B cell (primary cell): ENCODE measurements around the gene NTN5. TPM values are rescaled to one million over a fixed set of nuclear protein-coding genes. Genes with fewer than 3 reads are reported as not detected.
"Not testable (repeated sequence)": the region's sequence is repeated elsewhere in the genome, so short reads cannot be mapped to it uniquely, and the experiment has no call there.

Experiments
- ATAC-seq: fragments of 200-7000 bp; cut with Tn5 transposase; one replicate; pipeline ENCODE4 v1.10.0; 2021; ENCODE audit warnings: low read depth, mild to moderate bottlenecking, moderate number of reproducible peaks, moderate library complexity
- CTCF ChIA-PET: fragments of 350-600 bp; sonication (Branson Sonifier 250); formaldehyde crosslinking; loops from one replicate; lab custom pipeline; 2021; ENCODE audit warnings: antibody characterized with exemption, inconsistent platforms; lab: Charles Lee
- POLR2A ChIA-PET: fragments of 350-600 bp; sonication (Branson Sonifier 250); formaldehyde crosslinking; loops from one replicate; lab custom pipeline; 2021; ENCODE audit warnings: antibody characterized with exemption; lab: Charles Lee
- DNase-seq: peaks from one replicate; pipeline ENCODE4 v3.0.0; 2013
- H2AFZ ChIP-seq: 2 replicates; pipeline ENCODE4 v1.6.1; 2012; ENCODE audit warnings: mild to moderate bottlenecking, low read depth, low read length; ENCODE audit not compliant: insufficient read depth, poor library complexity, severe bottlenecking
- H3K27ac ChIP-seq, 2 donors: 1 replicate in 1 of 2; 2 replicates in 1 of 2; pipeline ENCODE4 v1.5.1; 2012 to 2013; ENCODE audit warnings: low read length in 2 of 2, mild to moderate bottlenecking in 2 of 2, moderate library complexity in 1 of 2
- H3K27me3 ChIP-seq, 4 experiments: fragments of 200-600 bp in 1 of 4; sonication (generic) in 1 of 4; replicated peaks in 1 of 4; 1 replicate in 2 of 4; 2 replicates in 2 of 4; pipeline versions ENCODE4 v1.6.1 to v1.7.0; 2013 to 2016; ENCODE audit warnings: low read length in 3 of 4, mild to moderate bottlenecking in 2 of 4, mixed read lengths in 1 of 4, moderate library complexity in 1 of 4; ENCODE audit not compliant: insufficient read depth in 4 of 4, control insufficient read depth in 3 of 4; ENCODE audit errors: control extremely low read depth in 1 of 4
- H3K36me3 ChIP-seq, 2 experiments: replicated peaks in 1 of 2; 1 replicate in 1 of 2; 2 replicates in 1 of 2; pipeline versions ENCODE4 v1.6.1 to v1.7.1; 2013; ENCODE audit warnings: low read length in 1 of 2; ENCODE audit not compliant: insufficient read depth in 2 of 2, control insufficient read depth in 1 of 2; ENCODE audit errors: control extremely low read depth in 1 of 2, extremely low read depth in 1 of 2
- H3K4me1 ChIP-seq, 2 donors: fragments of 200-600 bp in 1 of 2; sonication (generic) in 1 of 2; 1 replicate in 1 of 2; 2 replicates in 1 of 2; pipeline versions ENCODE4 v1.5.1 to v1.6.1; 2013 to 2017; ENCODE audit warnings: low read length in 2 of 2; ENCODE audit not compliant: control insufficient read depth in 2 of 2, insufficient read depth in 2 of 2
- H3K4me2 ChIP-seq: replicated peaks from 2 replicates; pipeline ENCODE3; 2012; ENCODE audit warnings: mild to moderate bottlenecking, low read depth, low read length; ENCODE audit not compliant: poor library complexity, severe bottlenecking
- H3K4me3 ChIP-seq, 5 experiments: fragments of 200-600 bp in 1 of 5; sonication (generic) in 1 of 5; 1 replicate in 3 of 5; 2 replicates in 2 of 5; pipeline versions ENCODE4 v1.5.1 to v1.7.0; 2011 to 2016; ENCODE audit warnings: low read length in 4 of 5, mild to moderate bottlenecking in 4 of 5, low read depth in 2 of 5, control low read depth in 1 of 5, moderate library complexity in 1 of 5; ENCODE audit not compliant: insufficient read depth in 1 of 5; ENCODE audit errors: control extremely low read depth in 1 of 5, extremely low read depth in 1 of 5
- H3K79me2 ChIP-seq: fragments of 200-600 bp; sonication (generic); one replicate; pipeline ENCODE4 v1.6.0; 2016; ENCODE audit warnings: low read length; ENCODE audit not compliant: control insufficient read depth, insufficient read depth
- H3K9ac ChIP-seq: fragments of 200-600 bp; sonication (generic); 2 replicates; pipeline ENCODE4 v1.6.1; 2017; ENCODE audit warnings: mild to moderate bottlenecking, low read length, moderate library complexity
- H3K9me3 ChIP-seq, 3 donors: one replicate each; pipeline versions ENCODE4 v1.6.1 to v1.7.1; 2013; ENCODE audit warnings: low read length in 2 of 3; ENCODE audit not compliant: control insufficient read depth in 2 of 3, insufficient read depth in 1 of 3; ENCODE audit errors: control extremely low read depth in 1 of 3
- H4K20me1 ChIP-seq: 2 replicates; pipeline ENCODE4 v1.6.0; 2012; ENCODE audit warnings: mild to moderate bottlenecking, low read length; ENCODE audit not compliant: insufficient read depth, control insufficient read depth, poor library complexity, severe bottlenecking
- H3K27ac Mint-ChIP-seq: one replicate; pipeline ENCODE4 v1.8.0; 2021; ENCODE audit warnings: mixed read lengths
- H3K27me3 Mint-ChIP-seq: one replicate; pipeline ENCODE4 v1.8.0; 2021; ENCODE audit warnings: mixed read lengths
- H3K4me1 Mint-ChIP-seq: one replicate; pipeline ENCODE4 v1.8.0; 2021; ENCODE audit warnings: mixed read lengths
- H3K4me3 Mint-ChIP-seq: one replicate; pipeline ENCODE4 v1.8.0; 2021; ENCODE audit warnings: mixed read lengths
- H3K9me3 Mint-ChIP-seq: one replicate; pipeline ENCODE4 v1.8.0; 2022; ENCODE audit warnings: mixed read lengths; ENCODE audit not compliant: insufficient read depth
- CTCF ChIP-seq: fragments of 200-600 bp; IDR thresholded peaks from one replicate; pipeline ENCODE4 v1.8.0; 2022; ENCODE audit warnings: antibody characterized with exemption, mild to moderate bottlenecking
- EZH2 ChIP-seq: IDR thresholded peaks from 2 replicates; pipeline ENCODE4 v1.6.1; 2012; ENCODE audit warnings: borderline replicate concordance, low read depth, mild to moderate bottlenecking, moderate library complexity, low read length; ENCODE audit not compliant: insufficient read depth, poor library complexity, severe bottlenecking
- WGBS: methylation state at CpG from one replicate; pipeline ENCODE4 v1.1.5; 2013; ENCODE audit warnings: missing lambda C conversion rate; ENCODE audit not compliant: insufficient coverage; 5-methylcytosine and 5-hydroxymethylcytosine counted together
- intact Hi-C: fragments of 100-400 bp; cut with micrococcal nuclease; formaldehyde crosslinking; loops from one replicate; pipeline ENCODE4 v1.10.0; 2022
- polyA plus RNA-seq: library from polyadenylated mRNA; depleted of rRNA; stranded (reverse); fragments of >200 nt; gene quantifications from 2 replicates; pipeline ENCODE4 v1.2.3, GENCODE V29; 2012
- total RNA-seq, 2 donors: library from RNA; stranded (reverse); fragments of 120-200 nt in 1 of 2; gene quantifications; 1 replicate in 1 of 2; 2 replicates in 1 of 2; pipeline versions ENCODE4 v1.2.3 to v1.2.4, GENCODE V29; 2013 to 2022

Gene NTN5
- total and polyA plus RNA-seq, 2 donors (not counting 1 experiment from before 2014, with no cell fraction given) = 1.2 to 1.8 TPM

- H3K27ac Mint-ChIP-seq = no peak within 1 kb of the TSS
These were observed 23.0 kb upstream of the NTN5 start, which contains the start of gene FUT2 for GRCh38 chr19:48695743-48696352. TSS of gene FUT2 (plus strand) at chr19:48695971. CDS start at chr19:48702957, 6,986 bp downstream.

GRCh38 chr19:48693629-48694028, 20.8 kb upstream of the NTN5 start:
- H3K27ac Mint-ChIP-seq, H3K36me3 ChIP-seq, H3K9me3 ChIP-seq, POLR2A ChIA-PET, H3K4me2 ChIP-seq, H2AFZ ChIP-seq, H3K4me3 Mint-ChIP-seq, H3K9me3 Mint-ChIP-seq, H3K9ac ChIP-seq, H3K4me3 ChIP-seq, H3K27ac ChIP-seq, ATAC-seq, DNase-seq, intact Hi-C loops, H3K79me2 ChIP-seq, H4K20me1 ChIP-seq: not testable (repeated sequence)
- peaks cover 0 to 26% (median 5%) of the 10 kb centered on the region in 4 experiments for H3K27me3 ChIP-seq
- CTCF ChIA-PET = interaction anchor here (1.2 kb wide), 1 partner anchor 16 kb away, joined by 3 read pairs; no protein-coding TSS in a partner anchor
- H3K4me1 ChIP-seq = peaks cover 9 to 11% of the 10 kb centered on the region in 2 donors
- WGBS = 96% methylated on average over 8 of the region's 9 CpGs
- Mint-ChIP-seq H3K27me3 (peaks cover 14% of the 10 kb centered on the region), H3K4me1 (peaks cover 10% of the 10 kb centered on the region)

More at GRCh38 chr19:48695743-48696352, 23.0 kb upstream of the NTN5 start, which contains the start of gene FUT2:
- H3K9me3 Mint-ChIP-seq = no peaks in the 10 kb centered on the region
- ATAC-seq (no peak), DNase-seq (no peak)
- Histone ChIP-seq H3K79me2 (no peaks in the 10 kb centered on the region), H3K27me3 (peaks cover 0 to 26% (median 5%) of the 10 kb centered on the region in 4 experiments), H3K27ac (no peak within 1 kb of the TSS), H3K9ac (peak within 1 kb of the TSS; percentile 40), H3K4me3 (peak within 1 kb of the TSS in 3 of 5 experiments; percentile 13 to 58 (median 31)), H3K4me1 (peaks cover 9 to 11% of the 10 kb centered on the region in 2 donors), H4K20me1 (no peaks in the 10 kb centered on the region), H3K4me2 (peak within 1 kb of the TSS; percentile 78), H2AFZ (peak within 1 kb of the TSS; percentile 56), H3K9me3 (peaks cover 0 to 8% (median 0%) of the 10 kb centered on the region in 3 donors), H3K36me3 (no peaks in the 10 kb centered on the region)
- peaks cover 14% of the 10 kb centered on the region for H3K27me3 Mint-ChIP-seq
- H3K4me3 Mint-ChIP-seq = peak within 1 kb of the TSS; percentile 64
- 31% methylated on average over 9 of the region's 16 CpGs for WGBS
- CTCF ChIA-PET = interaction anchor here (0.6 to 1.3 kb wide), 3 partner anchors 15 to 263 kb away, joined by 3 to 7 read pairs (median 3); no protein-coding TSS in a partner anchor
- intact Hi-C loops = no loop called here
- peaks cover 10% of the 10 kb centered on the region for H3K4me1 Mint-ChIP-seq
- POLR2A ChIA-PET = no interaction called here
- TF ChIP-seq EZH2 = no peak
- TF ChIP-seq CTCF = no peak
